ENCODE measurements around the gene NOTCH1.

NOTCH1 gene

GRCh38 chr9:136551401-136552116 is 5.7 kb upstream of the NOTCH1 start:
- H3K27ac ChIP-seq: no peak overlapping the region
- TF ChIP-seq CTCF (conservative IDR thresholded peaks at IDR 0.05): no peak

DNA sequence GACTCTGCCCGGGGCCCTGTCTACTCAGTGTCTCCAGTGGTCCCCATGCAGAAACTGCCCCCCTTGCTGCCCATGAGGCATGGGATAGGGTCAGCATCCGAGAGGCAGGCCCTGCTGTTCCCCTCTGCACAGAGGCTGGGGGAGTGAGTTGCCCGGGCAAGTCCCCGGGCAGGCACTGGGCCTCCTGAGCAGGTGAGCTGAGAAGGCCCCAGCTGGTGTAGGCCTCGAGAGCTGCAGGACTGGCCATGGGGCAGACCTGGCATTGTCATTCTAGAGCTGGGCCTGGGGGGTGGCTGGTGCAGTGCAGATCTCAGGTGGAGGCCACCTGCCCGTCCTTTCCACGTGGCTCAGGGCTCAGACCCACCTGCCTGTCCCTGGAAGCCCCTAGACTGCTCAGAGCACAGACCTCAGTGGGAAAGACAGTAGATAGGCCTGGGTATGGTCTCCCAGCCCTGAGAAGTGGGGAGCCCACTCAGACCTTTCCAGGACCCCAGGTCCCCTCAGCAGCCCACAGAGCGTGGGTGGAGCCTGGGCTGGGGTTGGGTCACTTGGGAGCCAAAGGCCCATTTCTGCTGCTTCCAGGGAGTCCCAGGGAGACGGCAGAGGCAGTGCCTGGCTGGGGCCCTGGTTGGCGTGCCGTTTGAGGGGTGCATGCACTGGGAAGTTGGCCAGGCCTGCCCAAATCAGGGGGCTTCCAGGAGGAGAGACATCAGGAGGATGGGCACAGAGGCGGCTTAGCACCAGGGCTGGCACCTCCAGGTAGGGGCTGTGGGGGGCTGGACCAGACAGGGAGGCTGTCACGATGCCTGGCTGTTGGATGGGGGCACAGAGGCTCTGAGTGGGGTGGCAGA is 4.8 kb upstream of the NOTCH1 start:
- H3K27ac ChIP-seq: no peak overlapping the region
- no peak for TF ChIP-seq CTCF (conservative IDR thresholded peaks at IDR 0.05)

GRCh38 chr9:136549010-136549980 is 3.4 kb upstream of the NOTCH1 start:
- no peak for TF ChIP-seq CTCF (conservative IDR thresholded peaks at IDR 0.05)
- no peak overlapping the region for H3K27ac ChIP-seq

GRCh38 chr9:136547508-136548215 is 1.8 kb upstream of the NOTCH1 start:
- TF ChIP-seq CTCF (conservative IDR thresholded peaks at IDR 0.05): no peak
- H3K27ac ChIP-seq: peak overlapping the region; percentile 97

DNA sequence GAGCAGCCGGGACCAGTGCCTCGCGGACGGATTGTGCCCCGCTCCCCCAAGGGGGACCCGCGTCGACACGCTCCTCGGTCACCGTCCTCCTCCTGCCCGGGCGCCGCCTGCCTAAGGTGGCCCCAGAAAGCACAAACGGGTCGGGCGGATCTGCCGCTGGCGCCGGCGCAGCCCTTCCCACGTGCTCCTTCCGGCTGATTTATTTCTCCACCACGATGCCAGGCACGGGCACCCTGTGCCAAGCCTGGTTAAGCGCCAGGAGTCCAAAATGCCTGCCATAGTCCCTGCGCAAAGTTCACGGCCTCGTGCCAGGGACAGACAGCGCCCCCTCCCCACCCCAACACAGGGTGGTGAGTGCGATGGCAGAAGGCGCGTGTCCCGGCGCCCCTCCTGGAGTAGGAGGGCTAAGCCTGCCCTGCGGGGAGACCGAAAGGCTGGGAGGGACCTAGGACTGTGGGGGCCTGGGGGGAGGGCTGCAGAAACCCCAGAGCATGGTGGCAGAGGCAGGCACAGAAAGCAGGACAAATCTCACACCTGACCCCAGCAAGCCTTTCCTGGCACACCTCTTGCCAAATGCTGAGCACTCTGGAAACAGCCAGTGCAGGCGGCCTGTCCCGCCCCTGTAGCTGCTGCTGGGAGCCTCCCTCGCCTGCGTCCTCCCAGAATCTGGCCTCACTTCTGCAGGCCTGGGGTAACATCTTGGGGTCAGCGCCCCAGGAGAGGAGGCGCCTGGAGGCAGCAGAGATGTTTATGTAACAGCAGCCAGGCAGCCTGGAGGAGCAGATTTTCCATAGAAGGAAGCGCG is 1.1 kb upstream of the NOTCH1 start:
- peak overlapping the region; percentile 97 for H3K27ac ChIP-seq
- TF ChIP-seq CTCF (conservative IDR thresholded peaks at IDR 0.05): peak; percentile 16; the same call in 1 of the 2 replicates

DNA sequence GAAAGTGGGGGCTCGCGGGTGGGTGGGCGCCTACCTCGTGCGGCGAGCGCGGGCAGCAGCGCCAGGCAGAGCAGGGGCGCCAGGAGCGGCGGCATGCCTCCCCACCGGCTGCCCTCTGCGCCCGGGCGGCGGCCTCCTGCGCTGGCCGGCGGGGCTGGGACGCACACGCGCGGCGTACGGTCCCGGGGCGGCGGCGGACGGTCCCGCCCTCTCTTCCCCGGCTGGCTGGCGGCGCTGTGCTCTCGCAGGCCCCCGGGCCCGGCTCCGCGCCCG is 220 bp downstream of the NOTCH1 start:
- TF ChIP-seq CTCF (conservative IDR thresholded peaks at IDR 0.05): no peak
- peak overlapping the region; percentile 97 for H3K27ac ChIP-seq

All from VCaP (cell line).